Measurements from ENCODE around the gene FLVCR2. TPM values are rescaled to one million over a fixed set of nuclear protein-coding genes. Genes with fewer than 3 reads are reported as not detected.
"Not testable (repeated sequence)": the region's sequence is repeated elsewhere in the genome, so short reads cannot be mapped to it uniquely, and the experiment has no call there.

FLVCR2 gene
- total RNA-seq, 1 experiment from 2014 or later = 0.79 TPM

- no peak for DNase-seq (ENCODE audit: low spot score)
These were observed 83.0 kb downstream of the FLVCR2 start for GRCh38 chr14:75661499-75661814.

DNA sequence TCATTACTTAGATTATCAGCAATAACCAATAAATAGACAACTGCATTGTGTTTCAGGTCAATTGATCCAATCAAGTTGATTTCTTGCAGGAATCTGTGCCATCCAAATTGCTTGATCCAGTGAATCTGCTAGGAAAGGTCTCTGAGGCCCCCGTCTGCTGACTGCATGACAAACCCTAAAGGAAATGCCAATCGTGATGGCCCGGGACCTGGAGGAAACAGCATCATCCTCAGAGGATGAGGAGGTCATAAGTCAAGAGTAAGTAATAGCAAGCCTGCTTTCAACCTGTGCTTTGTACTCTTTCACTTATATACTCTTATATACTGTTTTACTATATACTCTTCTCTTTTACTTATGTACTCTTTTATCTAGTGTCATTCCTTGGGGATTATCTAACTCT lies 84.5 kb downstream of the FLVCR2 start:
- DNase-seq (ENCODE audit: low spot score) = no peak

DNA sequence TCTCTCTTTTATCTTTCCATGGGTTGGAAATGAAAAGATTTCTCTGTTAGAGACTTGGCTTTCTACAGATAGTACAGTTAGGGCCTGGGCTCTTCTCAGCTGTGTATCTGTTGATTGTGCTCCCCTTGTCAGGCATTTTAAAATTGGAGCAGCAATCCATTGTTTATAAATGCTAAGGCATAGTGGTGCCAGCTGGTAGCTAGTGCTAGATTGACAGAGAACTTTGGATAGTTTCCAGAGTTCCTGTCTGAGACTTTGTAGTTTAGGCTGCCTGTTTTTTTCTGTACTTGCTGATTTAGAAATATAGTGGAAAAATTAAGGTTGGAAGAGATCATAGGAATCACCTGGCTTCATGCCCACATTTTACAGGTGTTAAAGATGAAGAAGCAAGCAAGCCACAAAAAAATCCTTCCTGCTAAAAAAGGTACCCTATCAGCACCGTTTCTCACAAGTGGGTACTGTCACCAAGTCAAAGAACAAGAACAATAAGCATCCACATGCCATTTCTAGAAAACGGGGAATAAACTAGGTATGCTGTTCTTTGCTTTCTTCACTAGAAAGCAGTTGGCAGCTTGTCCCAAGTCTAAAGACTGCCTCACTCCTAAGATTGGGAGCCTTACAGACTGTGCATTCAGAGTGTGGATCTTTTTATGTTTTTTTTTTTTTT lies 88.8 kb downstream of the FLVCR2 start:
- DNase-seq (ENCODE audit: low spot score) = no peak

DNA sequence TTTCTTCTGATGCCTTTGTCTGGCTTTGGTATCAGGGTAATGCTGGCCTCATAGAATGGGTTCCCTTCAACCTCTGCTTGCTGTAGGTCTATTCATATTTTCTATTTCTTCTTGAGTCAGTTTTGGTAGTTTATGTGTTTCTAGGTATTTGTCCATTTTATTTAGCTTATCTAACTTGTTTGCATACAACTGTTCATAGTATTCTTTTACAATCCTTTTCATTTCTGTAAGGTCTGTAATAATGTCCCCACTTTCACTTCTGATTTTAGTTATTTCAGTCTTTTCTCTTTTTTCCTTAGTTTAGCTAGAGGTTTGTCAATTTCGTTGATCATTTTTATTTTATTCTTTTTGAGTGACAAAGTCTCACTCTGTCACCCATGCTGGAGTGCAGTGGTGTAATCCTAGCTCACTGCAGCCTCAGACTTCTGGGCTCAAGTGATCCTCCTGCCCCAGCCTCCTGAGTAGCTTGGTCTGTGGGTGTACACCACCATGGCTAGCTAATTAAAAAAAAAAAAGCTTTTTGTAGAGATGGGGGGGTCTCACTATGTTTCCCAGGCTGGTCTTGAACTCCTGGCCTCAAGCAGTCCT lies 94.3 kb downstream of the FLVCR2 start:
- no peak for DNase-seq (ENCODE audit: low spot score)

DNA sequence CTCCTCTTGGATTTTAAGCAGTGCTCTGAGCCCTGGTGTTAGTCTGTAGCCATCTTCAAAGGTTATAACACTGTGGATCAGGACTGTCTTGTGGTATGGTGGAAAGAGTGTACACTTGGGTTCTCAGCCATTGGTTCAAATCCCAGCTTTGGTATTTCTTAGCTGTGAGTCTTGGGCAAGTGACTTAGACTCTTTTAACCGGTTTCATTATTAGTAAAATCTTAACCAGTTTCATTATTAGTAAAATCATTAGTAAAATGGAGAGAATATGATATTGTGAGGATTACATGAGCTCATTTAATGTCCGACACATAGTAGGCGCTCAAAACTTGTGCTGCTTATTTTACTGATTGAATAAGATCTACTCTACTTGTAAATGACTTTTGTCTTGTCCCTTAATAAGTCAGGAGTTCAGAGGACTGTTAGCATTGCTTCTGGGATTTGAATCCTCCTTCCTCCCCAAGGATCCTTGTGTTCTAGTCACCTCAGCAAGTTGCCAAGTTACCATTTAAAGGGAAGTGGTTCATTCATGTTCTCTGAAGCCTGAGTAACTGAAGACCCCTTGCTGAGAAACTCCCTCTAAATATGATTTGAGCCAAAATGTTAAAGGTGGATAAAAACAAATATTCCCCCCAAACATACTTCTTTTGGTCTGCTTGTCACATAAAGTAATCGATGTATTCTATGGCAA lies 95.1 kb downstream of the FLVCR2 start:
- no peak for DNase-seq (ENCODE audit: low spot score)

- no peak for DNase-seq (ENCODE audit: low spot score)
These were observed 97.0 kb downstream of the FLVCR2 start for GRCh38 chr14:75675265-75675960.

DNA sequence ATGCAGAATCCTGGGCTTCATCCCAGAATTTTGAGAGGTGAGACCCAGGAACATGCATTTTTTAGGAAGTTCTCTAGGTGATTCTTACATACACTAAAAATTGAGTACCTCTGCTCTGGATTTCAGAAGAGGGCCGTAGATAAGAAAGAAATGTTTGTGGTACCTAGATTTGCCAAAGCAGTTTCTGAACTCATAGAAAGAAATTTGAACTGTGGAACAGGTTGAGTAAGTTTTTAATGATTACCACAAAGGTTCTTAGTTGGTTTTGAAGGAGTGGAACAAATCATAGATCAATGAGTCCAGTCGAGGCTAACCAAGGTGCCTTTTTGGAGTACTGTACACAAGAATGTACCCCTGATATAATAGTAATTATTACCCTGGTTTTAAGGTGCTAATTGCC lies 107.5 kb downstream of the FLVCR2 start:
- DNase-seq (ENCODE audit: low spot score) = no peak

- no peak for DNase-seq (ENCODE audit: low spot score)
These were observed 110.6 kb downstream of the FLVCR2 start for GRCh38 chr14:75689012-75689411.

DNA sequence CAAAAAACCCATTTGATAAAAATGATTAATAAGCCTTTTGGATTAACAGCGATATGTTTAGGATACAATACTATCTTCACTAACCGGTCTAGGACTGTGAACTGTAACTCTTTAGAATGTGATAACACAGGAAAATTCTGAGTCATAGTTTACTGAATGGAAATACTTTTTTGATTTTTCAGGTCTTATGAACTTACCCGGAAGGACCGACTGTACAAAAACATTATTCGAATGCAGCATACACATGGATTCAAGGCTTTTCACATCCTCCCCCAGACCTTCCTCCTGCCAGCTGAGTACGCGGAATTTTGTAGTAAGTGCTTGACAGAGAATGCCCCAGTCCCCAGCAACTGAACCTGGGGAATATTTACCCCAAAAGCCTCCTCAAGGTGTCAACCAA lies 111.6 kb downstream of the FLVCR2 start:
- DNase-seq (ENCODE audit: low spot score) = no peak

DNA sequence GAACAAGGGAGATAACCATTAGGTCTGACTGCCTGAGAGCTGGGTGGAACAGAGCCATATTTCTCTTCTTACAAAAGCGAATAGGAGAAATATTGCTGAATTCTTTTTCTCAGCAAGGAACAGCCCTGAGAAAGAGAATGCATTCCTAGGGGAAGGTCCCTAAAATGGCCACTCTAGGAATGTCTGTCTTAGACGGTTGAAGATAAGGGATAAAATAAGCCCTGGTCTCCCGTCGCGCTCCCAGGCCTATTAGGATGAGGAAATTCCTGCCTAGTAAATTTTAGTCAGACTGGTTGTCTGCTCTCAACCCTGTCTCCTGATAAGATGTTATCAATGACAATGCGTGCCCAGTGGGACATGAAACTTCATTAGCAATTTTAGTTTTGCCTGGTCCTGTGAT lies 116.6 kb downstream of the FLVCR2 start:
- not testable (repeated sequence) for DNase-seq (ENCODE audit: low spot score)

DNA sequence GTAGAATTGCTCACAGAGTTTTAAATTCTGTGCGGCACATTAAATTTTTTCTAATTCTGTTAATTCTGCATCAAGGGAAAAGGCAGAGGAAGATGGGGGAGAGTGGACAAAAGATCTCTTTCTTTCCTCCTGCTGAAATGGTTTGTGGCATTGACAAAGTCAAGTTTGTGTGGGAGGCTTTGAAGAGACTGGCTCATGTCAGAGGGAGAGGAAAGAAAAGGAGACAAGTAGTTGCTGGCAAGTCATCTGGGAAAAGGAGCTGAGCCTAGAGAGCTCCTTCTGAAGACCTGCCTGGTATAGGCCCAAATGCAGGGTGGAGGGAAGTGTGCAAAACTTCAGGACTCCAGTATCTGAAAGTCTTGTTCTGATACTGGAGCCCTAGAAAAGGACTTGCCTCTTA lies 119.0 kb downstream of the FLVCR2 start:
- DNase-seq (ENCODE audit: low spot score) = no peak

Other genes starting within 250 kb of the FLVCR2 start
- gene JDP2, start 150.6 kb upstream of the FLVCR2 start, total RNA-seq (2014; rRNA removed; shearing (Covaris generic)) = 17.6 and 31.9 TPM in 2 replicates
- not detected in 2 replicates for gene BATF, start 56.2 kb upstream of the FLVCR2 start, total RNA-seq (2014; rRNA removed; shearing (Covaris generic))
- gene ERG28, start 82.3 kb downstream of the FLVCR2 start, total RNA-seq (2014; rRNA removed; shearing (Covaris generic)) = 15.2 and 21.6 TPM in 2 replicates
- 10.5 and 16.1 TPM in 2 replicates for gene TTLL5, start 82.6 kb downstream of the FLVCR2 start, total RNA-seq (2014; rRNA removed; shearing (Covaris generic))